Liver (tissue), 3 donors: Measurements from ENCODE around the gene PRXL2C.

Experiments
- CTCF ChIP-seq: fragments of 150-350 bp; IDR thresholded peaks from 2 replicates; pipeline ENCODE4 v1.5.1; 2017; ENCODE audit warnings: improper control_type of control experiment, low read depth, low read length; ENCODE audit not compliant: missing input control
- RAD21 ChIP-seq, 2 donors: IDR thresholded peaks; 2 replicates each; pipeline ENCODE4 v1.6.1; 2016; ENCODE audit warnings: antibody characterized with exemption in 2 of 2, mild to moderate bottlenecking in 2 of 2
- REST ChIP-seq: IDR thresholded peaks from 2 replicates; pipeline ENCODE4 v1.6.1; 2016; ENCODE audit warnings: antibody characterized with exemption, mild to moderate bottlenecking
- SP1 ChIP-seq: IDR thresholded peaks from 2 replicates; pipeline ENCODE4 v1.6.1; 2018; ENCODE audit warnings: antibody characterized with exemption, mild to moderate bottlenecking
- TAF1 ChIP-seq: conservative IDR thresholded peaks from 2 replicates; pipeline ENCODE4 v1.6.1; 2016; ENCODE audit warnings: antibody characterized with exemption, mild to moderate bottlenecking
- donor health status: healthy.
- donor health status: healthy.

GRCh38 chr9:96655198-96655851 lies at the start of gene PRXL2C:
- TF ChIP-seq RAD21 (IDR thresholded peaks at IDR 0.05) = no peak
- no peak for TF ChIP-seq CTCF
- TF ChIP-seq REST = no peak
- no peak for TF ChIP-seq SP1
- no peak for TF ChIP-seq TAF1
